Activated CD4-positive, alpha-beta T cell treated with anti-CD3 and anti-CD28 coated beads for 1 hour (primary cell): ENCODE data around the gene PDSS2.

Source experiments
- DNase-seq: peaks from one replicate; pipeline ENCODE4 v3.0.0-alpha.2; 2020

Gene PDSS2

DNA sequence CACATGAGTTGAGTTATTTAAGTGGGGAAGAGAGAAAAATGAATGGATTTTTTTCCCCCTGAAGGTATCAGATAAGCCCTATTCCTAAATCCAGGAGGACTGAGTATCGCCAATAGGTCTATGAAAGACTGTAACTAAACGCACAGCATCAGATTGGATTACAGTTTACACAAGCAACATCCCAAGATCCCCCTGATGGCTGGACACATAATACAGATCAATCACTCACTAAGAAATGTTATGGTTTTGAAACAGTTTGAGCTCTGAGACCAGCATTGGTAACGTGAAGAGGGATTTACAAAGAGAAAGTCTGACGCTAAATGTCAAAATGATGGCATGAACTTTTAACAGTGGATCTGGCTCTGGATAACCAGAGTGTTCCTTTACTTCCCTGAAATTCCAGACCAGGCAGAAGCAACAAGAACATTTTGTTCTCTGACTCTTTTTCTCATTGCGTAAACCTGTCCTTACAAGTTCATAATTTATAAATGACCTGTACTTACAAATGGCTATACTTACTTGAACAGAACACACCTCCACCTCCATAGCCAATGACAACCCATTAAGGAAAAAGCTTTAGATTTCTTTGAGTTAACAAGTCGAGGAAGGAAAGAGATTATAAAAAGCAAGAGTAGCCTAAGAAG lies 212.3 kb downstream of the PDSS2 start:
- DNase-seq, result no peak

DNA sequence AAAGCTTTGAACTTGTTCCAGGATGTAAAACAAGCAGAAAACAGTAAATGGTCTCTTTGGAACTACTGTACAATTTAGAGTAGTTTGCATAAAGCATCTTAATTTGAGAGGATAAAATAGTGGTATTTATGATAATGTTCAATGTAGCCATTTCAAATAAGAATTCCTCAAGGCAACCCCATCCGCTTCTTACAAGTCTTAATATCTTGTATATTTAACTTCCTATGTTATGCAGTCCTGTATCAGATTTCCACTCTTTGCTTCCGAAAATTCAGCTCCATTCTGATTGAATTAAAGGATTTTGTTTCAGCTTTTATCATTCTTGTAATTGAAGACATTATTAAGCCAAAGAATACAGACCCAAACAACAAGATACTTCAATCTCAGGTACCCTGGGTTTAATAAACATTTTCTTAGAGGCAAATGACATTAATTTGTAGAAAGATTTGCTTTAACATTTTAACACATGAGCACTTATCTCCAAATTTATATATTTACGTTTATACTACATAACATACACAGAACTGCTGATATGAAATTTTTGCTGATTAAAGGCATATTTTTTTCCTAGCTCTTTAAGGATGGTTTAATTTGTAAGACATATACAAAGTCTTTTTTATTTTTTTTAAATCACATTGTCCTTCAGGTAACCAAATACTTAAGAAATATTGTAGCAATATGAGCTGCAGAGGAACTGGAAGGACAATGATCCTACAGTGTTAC lies 213.0 kb downstream of the PDSS2 start:
- DNase-seq, result no peak

- no peak for DNase-seq
Observed at GRCh38 chr6:107244742-107245480, 214.5 kb downstream of the PDSS2 start.

GRCh38 chr6:107244082-107244741 lies 215.2 kb downstream of the PDSS2 start:
- DNase-seq, result no peak

DNA sequence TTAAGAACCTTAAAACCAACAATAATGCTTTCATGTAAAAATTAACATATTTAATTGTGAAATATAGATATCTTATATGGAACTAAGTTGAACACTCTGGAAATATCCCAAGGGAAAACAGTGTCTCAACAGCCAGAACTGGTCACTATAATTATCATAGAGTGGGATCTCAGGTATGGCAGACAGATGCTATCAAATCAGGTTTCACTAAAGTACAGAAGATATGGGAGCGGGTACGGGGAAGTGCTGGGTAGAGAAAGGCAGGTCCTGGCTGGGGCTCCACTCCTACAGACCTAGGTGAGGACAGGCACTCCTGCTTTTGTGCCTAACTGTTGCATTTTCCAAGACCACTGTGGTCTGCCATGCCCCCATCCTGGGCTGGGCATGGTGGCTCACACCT lies 215.9 kb downstream of the PDSS2 start:
- no peak for DNase-seq

- DNase-seq, result no peak
Observed at GRCh38 chr6:107237992-107238660, 221.2 kb downstream of the PDSS2 start.

GRCh38 chr6:107235511-107235910 lies 223.9 kb downstream of the PDSS2 start:
- DNase-seq, result no peak

DNA sequence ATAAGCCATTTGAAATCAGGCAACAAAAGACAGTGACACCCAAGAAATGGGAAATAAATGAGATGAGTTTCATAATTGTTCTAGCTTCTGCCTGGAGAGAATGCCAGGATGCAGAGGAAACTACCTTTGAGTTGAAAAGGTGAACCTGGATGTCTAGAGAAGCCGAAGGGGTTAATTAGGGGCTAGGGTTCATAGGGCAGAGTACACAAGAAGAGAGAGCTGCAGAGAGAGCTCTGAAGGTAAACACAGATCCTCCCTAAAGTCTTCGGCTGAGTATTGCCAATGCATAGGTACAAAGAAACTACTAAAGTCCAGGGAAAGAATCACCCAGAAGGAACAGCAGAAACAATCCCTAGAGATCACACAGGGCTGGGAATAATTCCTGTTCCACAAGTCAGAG lies 224.4 kb downstream of the PDSS2 start:
- DNase-seq, result no peak

GRCh38 chr6:107231243-107231642 lies 228.1 kb downstream of the PDSS2 start:
- no peak for DNase-seq

DNA sequence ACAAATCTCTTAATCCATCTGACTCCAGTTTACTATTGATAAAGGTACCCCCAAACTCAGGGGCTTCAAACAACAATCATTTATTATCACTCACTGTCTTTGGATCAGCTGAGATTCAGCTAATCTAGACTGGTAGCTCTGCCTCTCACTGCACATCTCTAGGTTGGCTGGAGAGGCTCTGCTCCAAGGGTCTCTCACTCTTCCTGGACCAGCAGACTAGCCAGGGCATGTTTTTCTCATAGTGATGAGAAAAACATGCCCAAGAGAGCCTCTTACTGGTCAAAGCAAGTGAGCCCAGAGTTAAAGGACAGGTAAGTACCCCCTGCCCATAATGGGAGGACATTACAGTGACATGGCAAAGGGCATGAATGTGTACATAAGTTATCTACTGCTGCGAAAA lies 228.9 kb downstream of the PDSS2 start:
- no peak for DNase-seq

DNA sequence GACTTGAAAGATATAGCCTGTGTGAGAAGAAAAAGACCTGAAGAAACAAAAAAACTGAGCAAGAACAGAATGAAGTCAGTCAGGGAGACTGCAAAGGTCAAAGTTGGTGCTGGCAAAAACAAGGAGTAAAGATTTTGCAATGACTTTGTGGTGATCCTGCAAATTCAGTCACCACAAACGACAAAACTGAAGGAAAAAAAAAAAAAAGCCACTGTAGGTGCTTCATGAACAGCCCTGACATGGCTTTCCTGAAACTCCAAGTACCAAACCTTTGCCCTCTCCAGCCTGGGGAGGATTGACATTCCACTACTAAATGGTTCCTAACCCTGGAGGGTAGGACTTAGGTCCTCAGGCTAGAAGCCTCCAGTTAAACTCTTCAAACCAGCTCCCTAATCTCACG lies 229.3 kb downstream of the PDSS2 start:
- DNase-seq, result no peak

GRCh38 chr6:107228754-107229153 lies 230.6 kb downstream of the PDSS2 start:
- DNase-seq, result no peak

DNA sequence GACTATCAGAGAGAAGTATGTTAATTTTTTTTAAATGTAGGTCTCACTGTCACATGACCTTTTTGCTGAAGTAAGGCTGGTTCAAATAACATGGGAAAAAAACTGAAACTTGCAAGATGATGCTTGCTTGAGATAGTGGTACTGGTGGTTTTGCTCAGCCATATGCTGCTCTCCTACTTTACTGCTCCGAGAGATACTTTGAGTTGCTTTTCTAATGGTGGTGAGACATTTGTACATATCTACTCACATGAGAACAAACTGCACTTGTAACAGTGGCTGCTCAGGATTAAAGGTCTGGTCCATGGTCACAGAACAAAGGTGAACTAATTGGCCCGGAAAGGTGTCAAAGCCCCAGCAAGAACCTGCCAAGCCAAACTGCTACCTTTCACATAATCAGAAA lies 237.8 kb downstream of the PDSS2 start:
- DNase-seq, result no peak

GRCh38 chr6:107219851-107220250 lies 239.5 kb downstream of the PDSS2 start:
- no peak for DNase-seq

DNA sequence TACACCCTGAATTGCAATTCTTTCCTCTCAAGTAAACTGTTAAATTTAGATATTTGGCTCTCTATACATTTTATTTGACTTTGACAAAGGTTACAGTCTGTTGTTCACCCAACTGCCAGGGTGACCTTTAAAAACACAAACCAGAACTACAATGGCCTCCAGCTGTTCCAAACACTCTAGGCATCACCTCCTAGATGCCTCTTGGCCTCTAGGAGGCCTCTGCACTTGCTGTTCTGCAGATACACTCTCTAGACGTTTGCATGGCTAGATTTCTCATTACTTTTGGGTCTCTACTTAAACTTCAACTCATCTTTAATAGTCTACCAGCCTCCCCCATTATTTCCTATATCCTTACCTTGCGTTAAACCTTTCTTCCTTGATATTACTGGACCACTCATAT lies 241.2 kb downstream of the PDSS2 start:
- DNase-seq, result no peak

DNA sequence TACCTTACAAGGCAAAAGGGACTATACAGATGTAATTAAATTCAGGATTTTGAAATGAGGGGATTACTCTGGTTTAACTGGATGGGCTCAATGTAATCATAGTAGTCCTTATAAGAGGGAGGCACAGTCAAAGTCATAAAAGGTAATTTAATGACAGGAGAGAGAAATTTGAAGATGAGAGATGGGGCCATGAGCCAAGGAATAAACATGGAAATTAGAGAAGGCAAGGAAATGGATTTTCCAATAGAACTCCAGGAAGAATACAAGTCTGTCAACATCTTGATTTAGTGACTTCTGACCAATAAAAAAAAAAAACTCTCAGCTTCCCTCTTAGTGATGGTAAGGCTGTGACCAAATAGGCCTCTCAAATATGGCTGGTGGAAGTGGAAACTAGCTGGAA lies 242.1 kb downstream of the PDSS2 start:
- DNase-seq, result no peak

DNA sequence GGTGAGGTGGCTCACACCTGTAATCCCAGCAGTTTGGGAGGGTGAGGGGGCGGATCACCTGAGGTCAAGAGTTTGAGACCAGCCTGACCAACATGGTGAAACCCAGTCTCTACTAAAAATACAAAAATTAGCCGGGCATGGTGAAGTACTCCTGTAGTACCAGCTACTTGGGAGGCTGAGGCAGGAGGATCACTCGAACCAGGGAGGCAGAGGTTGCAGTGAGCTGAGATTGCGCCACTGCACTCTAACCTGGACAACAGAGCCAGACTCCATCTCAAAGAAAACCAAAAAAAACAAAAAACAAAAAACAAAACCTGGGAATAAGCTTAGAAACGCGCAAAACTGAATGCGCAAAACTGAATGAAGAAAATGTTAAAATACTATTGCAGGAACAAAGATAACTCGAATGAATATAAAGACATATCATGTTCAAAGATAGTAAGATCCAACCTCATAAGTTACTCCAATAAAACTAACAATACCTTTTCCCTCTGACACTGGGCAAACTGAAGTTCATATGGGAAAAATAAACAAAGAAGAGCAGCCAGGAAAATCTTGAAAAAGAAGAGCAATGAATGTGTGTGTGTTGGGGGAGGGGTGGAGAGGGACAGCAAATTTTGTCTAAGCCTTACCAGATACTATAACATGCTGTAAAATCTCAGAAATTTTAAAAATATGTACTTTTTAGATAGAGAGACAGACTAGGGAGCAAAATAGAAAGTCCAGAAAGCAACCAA lies 243.0 kb downstream of the PDSS2 start:
- no peak for DNase-seq

DNA sequence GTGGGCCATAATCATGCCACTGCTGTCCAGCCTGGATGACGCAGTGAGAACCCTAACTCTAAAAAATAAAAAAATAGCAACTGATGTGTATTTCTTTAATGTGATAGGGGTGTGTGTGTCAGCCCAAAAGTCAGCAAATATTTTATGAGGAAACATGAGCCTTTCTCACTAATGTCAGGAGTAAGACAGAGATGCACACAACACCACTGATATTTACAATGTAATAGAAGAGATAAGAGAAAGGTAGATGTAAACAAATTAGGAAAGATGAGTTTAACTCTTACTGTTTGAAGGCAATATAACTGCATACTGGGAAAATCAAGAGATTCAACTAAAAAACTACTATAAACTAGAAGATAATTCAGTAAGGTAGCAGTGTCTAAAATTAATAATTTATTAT lies 244.0 kb downstream of the PDSS2 start:
- DNase-seq, result no peak

- no peak for DNase-seq
Observed at GRCh38 chr6:107214655-107215054, 244.7 kb downstream of the PDSS2 start.

GRCh38 chr6:107209406-107210305 lies 249.7 kb downstream of the PDSS2 start:
- DNase-seq, result no peak

- no peak for DNase-seq
Observed at GRCh38 chr6:107207251-107207873, 252.0 kb downstream of the PDSS2 start.
